ENCODE results near the gene ZNF334. TPM values are rescaled to one million over a fixed set of nuclear protein-coding genes. Genes with fewer than 3 reads are reported as not detected.

ZNF334 gene
- polyA plus RNA-seq, 2 of the 4 experiments (the other 2 are of a cell fraction) = not detected

- TF ChIP-seq BCL3 (IDR thresholded peaks at IDR 0.05) = no peak
- no peak for TF ChIP-seq MYC (IDR thresholded peaks at IDR 0.05; ENCODE audit: borderline replicate concordance, low read length)
- TF ChIP-seq NR3C1 (IDR thresholded peaks at IDR 0.05) = no peak
- no peak for TF ChIP-seq ZFP36 (IDR thresholded peaks at IDR 0.05; ENCODE audit: borderline replicate concordance, partially characterized antibody)
Measured at GRCh38 chr20:46550461-46550860, 37.1 kb upstream of the ZNF334 start, which contains the start of gene OCSTAMP (continued).

- no peak for DNase-seq (ENCODE audit: low read depth in 1 of 2, low spot score in 1 of 2)
- ChIA-PET CTCF (interaction anchor here (1.1 to 5.0 kb wide), 6 partner anchors 12 to 132 kb away, joined by 3 to 35 read pairs (median 6); no protein-coding TSS in a partner anchor), POLR2A (no interaction called here)
- Histone ChIP-seq H3K4me2 (no peak overlapping the region), H3K4me1 (no peaks in the 10 kb centered on the region), H3K4me3 (no peak overlapping the region), H3K9me3 (no peaks in the 10 kb centered on the region), H3K27ac (no peak overlapping the region)
- FAIRE-seq = no peak
- 34% methylated on average over 4 of the region's 4 CpGs for WGBS (ENCODE audit: missing lambda C conversion rate)
- TF ChIP-seq BHLHE40 (IDR thresholded peaks at IDR 0.05; ENCODE audit: low read depth, low read length) (no peak), CBX8 (IDR thresholded peaks at IDR 0.05) (no peak), ZC3H11A (IDR thresholded peaks at IDR 0.05) (no peak), ESRRA (IDR thresholded peaks at IDR 0.05; ENCODE audit: borderline replicate concordance, low read length) (no peak), BCL3 (IDR thresholded peaks at IDR 0.05) (no peak), HMGXB4 (CRISPR knock-in tag; IDR thresholded peaks at IDR 0.05; ENCODE audit: borderline replicate concordance) (no peak), USF2 (IDR thresholded peaks at IDR 0.05) (no peak), ZFP36 (IDR thresholded peaks at IDR 0.05; ENCODE audit: borderline replicate concordance, partially characterized antibody) (no peak), JUN (IDR thresholded peaks at IDR 0.05) (no peak), HEYL (CRISPR knock-in tag; IDR thresholded peaks at IDR 0.05) (no peak), POLR2A (IDR thresholded peaks at IDR 0.05; ENCODE audit: low read length) (no peak), NFE2L2 (conservative IDR thresholded peaks at IDR 0.05; ENCODE audit: low read length) (no peak), RFX5 (IDR thresholded peaks at IDR 0.05) (no peak), RNF2 (IDR thresholded peaks at IDR 0.05; ENCODE audit: borderline replicate concordance, low read depth) (no peak), TFCP2L1 (CRISPR knock-in tag; IDR thresholded peaks at IDR 0.05) (no peak), CHD4 (IDR thresholded peaks at IDR 0.05; ENCODE audit: borderline replicate concordance) (no peak), CHD2 (IDR thresholded peaks at IDR 0.05; ENCODE audit: low read length, partially characterized antibody) (no peak), FOSB (CRISPR knock-in tag; IDR thresholded peaks at IDR 0.05) (no peak), HOXB13 (CRISPR knock-in tag; IDR thresholded peaks at IDR 0.05; ENCODE audit: low read depth) (no peak), NR3C1 (IDR thresholded peaks at IDR 0.05) (no peak)
- ATAC-seq = no peak
Measured at GRCh38 chr20:46549188-46549972, 36.0 kb upstream of the ZNF334 start.
